Measurements from ENCODE around the gene EPB41L4B.
"Not testable (repeated sequence)": the region's sequence is repeated elsewhere in the genome, so short reads cannot be mapped to it uniquely, and the experiment has no call there.

Gene EPB41L4B

DNA sequence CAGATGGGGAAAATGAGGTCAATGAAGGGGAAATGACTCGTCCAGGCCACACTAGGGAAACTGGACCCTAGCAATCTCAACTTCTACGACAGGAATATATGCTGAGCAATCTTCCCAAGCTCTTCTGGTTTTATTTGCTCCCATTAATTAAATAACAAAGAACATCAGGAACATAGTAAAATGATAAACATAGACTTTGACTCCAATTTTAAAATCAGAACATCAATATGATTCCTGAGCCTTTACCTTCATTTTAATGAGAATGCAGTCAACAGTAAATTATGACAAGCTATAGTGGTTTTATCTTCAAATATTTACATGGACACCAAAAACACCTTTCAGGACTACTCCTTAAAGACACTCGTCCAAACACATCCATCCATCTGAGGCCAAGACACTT, 79.7 kb downstream of the EPB41L4B start:
- DNase-seq = no peak

DNA sequence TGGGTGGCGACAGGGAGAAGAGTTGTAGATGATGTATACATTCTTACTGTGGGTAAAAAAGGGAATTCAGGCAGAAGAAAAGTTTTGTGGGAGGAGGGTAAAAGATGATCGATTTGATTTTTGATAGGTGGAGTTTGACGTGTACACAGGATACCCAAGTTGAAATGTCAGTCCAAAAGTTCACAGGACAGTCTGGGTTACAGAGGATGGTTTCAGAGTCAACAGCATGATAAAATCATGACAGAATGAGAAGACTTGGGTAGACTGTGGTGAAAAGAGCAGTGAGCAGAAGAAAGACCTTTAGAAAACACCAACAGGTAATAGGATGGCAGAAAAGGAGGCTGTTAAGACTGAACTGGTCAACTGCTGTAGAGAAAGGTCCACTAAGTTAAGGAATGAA, 81.6 kb downstream of the EPB41L4B start:
- DNase-seq = no peak

DNA sequence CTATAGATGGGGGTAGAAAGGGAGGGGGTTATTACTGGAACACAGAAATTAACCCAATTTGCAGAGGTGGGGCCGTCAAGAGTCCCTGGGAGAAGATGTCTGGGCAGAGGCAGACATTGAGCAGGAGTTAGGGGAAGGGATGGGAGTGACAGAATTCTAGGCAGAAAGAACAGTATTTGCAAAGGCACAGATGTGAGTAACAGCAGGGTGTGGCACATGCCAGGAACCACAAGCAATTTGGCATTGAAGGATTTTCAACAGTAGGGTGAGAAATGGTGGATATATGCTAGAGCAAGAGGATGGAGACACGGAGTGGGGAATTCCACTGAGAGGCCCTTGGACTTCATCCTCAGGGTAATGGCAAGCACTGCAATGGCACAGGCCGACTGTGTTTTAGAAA, 82.2 kb downstream of the EPB41L4B start:
- DNase-seq = no peak

DNA sequence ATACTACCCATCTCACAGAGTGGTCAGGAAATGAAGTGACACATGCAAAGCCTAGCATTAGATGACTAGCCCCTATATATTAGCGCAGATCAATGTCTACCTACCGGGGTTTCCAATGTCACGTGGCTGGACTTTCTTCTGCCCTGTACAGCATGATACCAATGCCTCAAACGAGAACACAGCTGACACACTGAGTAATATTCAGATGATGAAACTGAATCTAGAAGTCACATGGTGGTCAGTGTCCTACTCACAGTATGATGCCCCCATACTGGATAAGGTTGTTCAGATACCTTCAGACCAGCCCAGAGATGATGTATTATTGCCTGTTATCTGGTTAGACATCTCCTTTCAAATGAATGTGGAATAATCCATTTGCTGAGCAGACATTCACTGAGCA, 82.7 kb downstream of the EPB41L4B start:
- no peak for DNase-seq

DNA sequence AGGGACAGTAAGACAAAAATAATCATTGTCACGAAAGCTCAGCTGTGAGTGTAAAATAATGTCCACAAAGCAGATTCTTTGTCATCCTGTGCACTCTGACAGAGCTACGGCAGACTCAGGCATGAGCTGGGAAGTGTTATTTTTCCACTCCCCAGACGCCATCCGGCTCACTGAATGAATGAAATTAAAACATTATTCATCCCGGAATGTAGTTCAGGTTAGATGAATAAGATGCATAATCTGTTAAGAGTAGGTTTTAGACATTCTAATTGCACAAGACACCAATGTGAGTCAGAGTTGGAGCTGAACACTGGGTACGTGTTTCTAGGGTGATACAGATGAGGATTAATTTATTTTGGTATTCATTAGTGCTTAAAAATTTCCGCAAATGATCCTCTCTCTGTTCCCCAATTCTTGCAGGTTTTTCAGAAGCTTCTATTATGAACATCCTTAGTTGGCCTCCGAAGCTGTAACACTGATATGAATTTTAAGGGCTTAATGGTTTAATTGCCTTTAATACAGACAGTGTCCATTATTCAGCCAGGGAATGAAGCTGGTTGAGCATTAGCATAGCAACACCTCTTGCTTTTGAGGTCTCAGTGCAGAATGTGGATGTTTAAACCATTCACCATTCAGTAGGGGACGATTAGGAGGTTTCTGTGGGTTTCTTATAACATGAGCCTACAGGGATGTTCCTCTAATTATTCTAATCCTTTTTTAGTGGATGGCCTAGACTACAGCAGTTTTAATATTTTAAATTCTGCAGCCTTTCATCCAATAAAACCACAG, 88.2 kb downstream of the EPB41L4B start:
- DNase-seq = no peak

DNA sequence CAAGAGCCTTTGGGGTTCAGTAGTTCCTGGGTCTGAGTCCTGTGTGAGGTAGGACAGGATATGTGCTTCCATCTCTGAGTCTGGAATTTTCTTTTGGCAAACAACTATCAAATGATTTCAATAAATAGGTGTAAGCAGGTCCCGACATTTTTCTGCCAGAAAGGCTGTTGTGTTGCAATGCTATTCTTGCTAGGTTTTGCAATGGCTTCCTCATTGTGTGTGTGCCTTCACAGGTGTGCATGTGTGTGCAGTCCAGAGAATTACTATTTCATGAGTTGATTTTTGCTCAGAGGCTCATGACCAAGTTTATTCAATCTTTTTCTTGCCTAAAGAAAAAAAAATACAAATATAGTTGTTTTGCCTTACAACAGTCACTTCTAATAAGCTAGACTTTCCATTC, 89.3 kb downstream of the EPB41L4B start:
- no peak for DNase-seq

DNA sequence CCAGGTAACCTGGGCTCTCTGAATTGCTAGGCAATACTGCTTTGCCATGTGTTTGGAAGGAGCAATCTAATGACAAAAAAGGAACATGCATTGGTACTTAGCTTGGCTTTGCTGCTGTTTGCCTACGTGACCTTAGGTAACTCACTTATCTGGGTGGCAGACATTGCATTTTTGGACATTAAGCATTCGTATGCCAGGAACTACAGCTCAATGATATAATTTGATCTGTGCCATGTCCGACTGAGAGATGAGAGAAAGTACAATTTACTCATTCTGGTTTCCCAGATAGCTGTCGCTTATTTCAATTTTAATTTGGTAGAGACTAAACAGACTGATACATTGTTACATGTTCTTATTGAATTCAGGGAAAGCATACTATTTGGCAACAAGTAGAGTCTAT, 90.6 kb downstream of the EPB41L4B start:
- DNase-seq = no peak

DNA sequence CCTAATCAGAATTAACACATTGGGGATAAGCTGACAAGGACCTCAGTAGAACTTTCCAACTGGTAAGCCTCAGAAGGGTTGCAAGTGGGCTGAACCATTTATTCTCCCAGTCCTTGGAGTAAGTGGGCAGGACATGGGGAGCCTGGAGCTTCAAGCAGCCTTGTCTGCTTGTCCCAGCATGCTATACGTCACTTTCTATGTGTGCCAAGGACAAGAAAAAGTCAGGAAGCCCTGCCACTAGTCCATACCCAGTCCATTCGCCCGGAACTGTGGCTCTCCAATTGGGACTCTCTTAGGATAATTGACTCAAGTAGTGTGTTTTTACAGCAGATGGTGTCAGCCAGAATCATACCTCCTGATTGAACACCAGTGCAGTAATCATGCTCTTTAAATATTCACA, 91.2 kb downstream of the EPB41L4B start:
- DNase-seq = no peak

DNA sequence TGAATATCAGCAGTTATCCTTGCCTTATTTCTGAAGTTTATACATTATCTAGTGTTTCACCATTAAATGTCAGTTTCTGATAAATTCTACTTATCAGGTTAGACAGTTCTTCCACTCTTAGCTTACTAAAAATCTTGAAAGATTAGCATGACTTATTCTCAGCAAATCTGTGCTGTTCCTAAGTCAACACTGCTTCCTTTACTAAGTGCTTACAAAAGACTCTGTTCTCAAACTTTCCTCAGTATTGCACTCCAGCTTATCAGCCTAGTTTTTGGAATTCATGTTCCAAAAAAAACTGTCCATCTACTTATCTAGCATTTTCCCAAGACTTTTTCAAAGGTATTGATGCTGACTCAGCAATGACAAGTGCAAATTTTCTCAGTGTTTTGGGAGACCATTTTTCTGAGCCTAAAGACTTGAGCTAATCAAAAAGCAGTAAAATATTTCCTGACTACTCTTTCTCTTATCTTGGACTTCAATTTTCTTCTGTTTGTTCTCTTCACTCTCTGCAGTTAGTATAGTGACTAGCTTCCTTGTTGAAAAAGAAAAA, 92.7 kb downstream of the EPB41L4B start:
- DNase-seq = no peak

DNA sequence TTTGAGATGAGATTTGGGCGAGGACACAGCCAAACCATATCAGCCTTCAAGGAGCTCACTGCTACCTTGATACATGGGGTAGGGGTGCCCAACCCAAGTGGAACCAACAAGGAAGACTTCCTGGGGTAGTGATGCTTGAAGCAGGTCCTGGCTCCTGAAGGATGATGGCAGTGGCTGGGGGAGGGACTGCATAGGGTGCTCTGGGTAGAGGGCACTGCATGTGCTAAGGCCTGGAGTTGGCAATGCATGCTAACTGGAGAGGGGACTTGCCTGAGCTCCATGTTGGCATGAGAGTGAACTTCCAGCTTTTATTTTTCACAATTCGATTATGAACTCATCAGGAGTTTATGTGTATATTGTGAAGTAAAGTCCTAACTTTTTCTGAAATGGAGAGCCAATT, 95.2 kb downstream of the EPB41L4B start:
- DNase-seq = no peak

DNA sequence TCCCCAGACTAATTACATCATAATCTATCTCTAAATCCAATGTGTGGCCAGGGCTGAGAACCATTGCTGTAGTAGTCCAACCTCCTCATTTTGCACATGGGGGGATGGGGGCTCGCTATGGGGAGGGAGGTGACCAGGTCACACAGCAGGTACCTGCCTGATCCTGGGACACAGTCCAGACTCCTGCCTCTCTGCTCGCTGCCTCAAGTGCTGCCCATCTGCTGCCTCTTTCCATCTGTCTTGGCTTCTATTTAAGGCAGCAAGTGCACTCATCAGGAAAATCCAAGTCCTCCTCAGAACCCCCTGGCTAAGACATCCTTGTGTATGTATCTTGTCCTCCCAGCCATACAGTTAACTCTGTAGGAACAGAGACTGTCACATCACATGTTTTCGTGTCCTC, 96.1 kb downstream of the EPB41L4B start:
- DNase-seq = peak; percentile 78 to 80

DNA sequence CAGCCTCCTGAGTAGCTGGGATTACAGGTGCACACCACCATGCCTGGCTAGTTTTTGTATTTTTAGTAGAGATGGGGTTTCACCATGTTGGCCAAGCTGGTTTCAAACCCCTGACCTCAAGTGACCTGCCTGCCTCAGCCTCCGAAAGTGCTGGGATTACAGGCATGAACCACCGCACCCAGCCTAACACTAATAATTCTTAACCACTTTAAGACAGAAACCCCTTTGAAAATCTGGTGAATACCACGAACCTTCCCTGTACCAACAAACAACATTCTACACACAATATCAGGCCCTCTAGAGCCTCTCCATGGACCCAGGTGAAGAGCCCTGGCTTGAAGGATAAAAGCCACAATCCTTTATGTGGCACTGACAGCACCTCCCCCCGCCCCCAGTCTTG, 102.6 kb downstream of the EPB41L4B start:
- not testable (repeated sequence) for DNase-seq

DNA sequence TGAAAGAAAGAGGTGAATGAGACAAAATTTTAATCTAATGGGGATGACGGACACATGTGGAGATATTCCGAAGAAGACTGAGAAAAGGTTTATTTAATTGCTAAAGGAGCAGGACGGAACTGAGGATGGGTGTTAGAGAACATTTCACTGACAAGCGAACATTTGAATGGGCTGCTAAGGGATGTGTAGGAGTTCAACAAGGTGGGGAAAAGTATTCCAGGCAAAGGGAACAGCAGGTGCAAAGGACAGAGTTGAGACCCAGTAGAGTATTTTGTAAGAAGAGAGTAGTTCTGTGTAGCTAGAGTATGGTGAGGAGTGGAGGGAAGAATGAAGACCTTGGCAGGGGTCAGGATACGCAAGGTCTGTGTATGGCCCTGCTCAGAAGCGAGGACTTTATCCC, 106.4 kb downstream of the EPB41L4B start:
- no peak for DNase-seq

DNA sequence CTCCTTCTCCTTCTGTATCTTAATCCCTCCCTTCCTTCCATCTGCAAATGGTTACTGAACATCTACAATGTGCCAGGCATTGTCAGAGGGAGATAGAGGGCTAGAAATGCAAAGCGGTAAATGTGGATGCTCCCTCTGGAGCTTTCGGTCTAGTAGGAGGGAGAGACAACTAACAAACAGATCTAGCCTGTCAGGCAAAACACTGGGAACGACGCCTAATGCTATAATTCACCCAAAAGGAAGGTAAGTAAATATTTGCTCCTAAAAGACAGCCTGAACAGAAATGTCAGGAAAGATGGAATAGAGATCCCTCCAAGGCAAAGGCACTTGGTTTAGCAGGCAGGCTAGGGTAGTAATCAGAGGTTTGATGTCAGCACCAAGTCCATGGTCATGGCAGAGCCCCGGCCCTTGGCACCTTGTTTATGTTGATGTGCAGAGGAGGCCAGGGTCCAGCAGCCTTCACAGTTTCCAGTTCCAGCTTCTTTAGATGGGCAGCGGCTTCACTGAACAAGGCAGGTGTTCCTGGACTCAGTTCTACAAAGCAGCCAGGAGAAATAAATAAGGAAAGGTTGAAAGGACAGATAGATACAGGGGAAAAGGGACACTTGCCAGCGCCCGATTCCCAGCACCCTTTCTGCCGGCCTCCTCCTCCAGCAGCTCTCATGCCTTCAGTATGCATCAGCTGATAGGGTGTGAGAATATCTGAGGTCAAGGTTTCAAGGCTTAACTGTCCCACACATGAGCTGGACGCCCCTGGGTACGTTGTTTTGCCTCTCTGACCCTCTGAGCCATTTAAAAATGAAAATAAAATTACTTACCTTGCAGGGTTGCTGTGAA, 107.4 kb downstream of the EPB41L4B start:
- no peak for DNase-seq

DNA sequence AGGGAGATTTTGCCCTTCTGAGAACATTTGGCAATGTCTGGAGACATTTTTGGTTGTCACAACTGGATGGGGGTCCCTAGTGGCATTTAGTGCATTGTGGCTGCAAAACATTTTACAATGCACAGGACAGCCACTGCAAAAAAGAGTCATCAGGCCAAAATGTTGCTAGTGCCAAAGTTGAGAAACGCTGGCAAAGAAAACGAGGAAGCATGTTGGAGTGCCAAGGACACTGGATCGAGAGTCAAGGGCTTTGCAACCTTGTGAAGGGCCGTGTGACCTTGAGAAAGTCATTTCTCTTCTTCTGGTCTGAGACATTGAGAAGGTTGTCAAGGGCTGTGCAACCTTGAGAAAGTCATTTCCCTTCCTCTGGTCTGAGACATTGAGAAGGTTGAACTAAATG, 108.1 kb downstream of the EPB41L4B start:
- no peak for DNase-seq

DNA sequence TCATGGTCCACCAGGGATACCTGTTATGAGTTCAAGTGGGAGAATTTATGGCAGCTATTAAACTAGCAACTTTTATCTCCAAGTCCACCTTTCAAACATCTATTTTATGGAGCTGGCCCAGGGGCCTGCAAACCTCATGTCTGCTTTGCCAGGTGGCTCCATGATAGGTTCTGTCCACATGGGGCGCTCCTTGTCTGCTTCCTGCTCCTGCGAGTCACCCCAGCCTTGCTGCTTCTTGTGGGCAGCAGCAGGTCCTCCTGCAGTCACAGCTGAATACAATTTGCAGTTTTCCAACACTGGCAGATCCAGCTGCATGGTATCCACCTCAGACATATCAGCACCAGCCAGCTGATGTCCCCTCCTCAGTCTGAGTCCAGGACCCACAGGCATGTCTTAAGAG, 114.2 kb downstream of the EPB41L4B start:
- DNase-seq = no peak

DNA sequence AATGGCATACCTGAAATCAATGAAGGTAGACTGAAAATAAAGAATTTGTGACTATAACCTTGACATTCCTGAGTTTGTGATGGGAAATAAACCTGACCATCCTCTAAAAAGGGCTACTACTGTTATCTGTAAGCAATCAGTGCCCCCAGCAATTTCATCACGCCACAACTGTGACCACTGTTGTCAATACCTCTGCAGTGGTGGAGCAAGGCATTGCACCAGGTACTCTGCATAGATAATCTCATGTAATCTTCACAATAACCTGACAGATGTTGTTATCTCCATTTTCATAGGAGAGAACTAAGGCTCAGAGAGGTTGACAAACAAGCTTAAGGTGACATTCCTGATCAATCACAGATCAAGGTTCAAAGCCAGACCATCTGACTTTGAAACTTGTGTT, 115.3 kb downstream of the EPB41L4B start:
- DNase-seq = no peak

DNA sequence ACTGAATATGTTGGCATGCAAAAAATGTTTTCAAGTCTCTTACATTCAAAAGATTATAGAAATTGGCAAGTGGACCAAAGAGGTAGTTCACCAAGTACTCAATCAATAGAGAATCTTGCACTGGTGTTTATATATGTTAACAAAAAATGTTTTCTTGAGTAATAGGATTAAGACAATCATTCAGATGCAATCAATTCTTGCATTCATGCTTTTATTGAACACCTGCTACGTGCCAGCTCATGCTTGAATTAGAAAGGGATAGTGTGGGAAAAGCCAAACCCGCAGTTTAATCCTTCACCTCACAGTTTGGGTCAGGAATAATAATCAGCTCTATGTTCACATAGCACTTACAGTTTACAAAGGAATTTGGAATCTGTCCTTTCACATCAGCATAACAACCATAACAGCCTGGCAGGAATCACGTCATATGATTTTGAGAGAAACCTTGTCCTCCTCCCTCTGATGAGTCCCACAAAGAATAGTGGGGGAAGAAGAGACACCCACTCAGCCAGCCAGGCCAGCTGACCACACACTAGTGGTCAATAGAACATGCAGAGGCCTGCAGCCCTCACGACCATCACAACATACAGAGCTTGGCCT, 117.0 kb downstream of the EPB41L4B start:
- DNase-seq = no peak

DNA sequence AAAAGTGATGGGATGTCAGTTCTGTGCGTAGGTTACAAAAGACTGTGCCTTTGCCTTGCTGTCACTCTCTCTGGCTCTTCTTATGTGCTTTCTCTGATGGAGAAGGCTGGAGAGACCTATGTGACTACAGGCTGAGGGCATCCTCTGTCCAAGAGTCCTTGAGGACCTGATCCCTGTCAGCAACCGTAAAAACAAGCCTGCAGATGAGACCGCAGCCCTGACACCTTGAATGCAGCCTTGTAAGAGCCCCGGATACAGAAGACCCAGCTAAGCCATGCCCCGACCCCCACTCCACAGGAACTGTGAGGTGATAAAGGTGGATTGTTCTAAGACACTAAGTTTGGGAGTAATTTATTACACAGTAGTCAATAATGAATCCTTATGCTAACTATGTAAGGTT, 121.2 kb downstream of the EPB41L4B start:
- DNase-seq = no peak

DNA sequence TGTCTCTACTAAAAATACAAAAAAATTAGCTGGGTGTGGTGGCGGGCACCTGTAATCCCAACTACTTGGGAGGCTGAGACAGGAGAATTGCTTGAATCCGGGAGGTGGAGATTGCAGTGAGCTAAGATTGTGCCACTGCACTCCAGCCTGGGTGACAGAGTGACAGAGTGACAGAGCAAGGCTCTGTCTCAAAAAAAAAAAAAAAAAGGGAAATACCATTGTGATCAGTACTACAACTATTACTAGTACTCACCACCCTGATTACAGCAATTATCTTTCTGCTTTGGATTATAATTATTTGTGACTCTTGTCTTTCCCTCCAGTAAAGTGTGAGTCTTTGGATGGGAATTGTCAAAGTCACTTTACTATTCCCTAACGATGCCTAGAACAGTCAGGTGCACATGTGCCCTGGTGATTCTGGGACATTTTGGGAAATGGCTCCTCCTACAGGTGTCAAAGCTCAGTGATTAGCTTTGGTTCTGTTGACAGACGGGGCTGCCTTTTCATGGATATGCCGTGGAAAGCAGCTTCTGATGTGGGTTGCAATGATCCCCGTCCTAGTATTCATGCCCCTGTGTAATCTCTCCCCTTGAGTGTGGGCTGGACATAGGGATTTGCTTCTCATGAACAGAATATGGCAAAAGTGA, 122.0 kb downstream of the EPB41L4B start:
- no peak for DNase-seq

DNA sequence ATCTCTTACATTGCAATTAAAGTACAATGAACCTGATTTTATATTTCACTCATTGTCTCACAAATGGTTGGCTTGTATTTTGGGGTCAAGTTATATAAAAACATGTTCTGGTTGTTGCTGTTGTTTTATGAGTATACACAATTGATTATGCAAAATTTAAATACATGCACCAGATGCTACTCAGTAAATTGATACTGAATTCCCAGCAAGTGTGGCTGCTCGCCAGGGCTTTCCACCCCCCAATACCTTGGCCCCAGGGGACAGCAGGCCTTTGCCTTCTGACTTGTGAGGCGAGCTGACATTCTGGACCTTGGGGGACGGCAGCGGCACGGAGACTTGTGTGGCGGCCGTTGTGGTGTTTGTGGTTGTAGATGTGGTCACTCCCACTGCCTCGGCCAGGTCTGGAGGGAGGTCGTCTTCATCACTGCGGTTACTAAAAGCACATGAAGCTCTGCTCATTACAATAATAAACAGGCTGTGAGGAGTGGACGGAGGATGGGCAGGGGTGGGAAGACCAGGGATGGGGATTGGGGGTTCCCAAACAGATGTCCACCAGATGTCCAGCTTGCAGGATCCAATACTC, 126.8 kb downstream of the EPB41L4B start:
- DNase-seq = no peak

DNA sequence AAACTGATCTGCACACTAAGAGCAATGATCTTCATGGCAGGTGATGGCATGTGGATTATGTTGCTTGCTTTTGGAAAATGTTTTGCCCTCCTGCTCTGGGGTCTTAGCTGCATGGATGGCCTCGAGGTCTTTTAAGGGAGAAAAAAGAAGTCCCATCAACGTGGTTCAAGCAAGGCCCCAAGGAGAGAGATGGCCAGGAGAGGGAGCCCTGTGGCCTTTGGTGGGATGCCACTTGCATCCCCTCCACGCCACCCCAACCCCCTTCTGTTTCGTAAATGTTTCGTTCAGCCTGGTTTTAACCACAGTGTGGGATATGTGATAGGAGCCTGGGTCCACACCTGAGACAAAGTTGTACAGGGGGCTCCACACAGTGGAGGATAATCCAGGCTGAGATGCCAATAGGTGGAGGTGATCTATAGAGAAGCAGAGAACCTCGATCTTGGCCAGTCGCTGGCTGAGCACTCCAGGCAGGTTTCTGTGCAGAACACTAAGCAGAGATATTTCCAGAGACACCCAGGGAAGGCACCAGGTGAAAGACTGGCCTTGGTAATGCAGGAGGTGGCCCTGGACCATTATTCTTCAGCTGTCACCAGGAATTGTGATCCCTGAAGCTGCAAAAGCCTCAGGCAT, 128.0 kb downstream of the EPB41L4B start:
- no peak for DNase-seq
